Glomerular endothelial cell (primary cell): ENCODE measurements around the gene SOX2. TPM values are rescaled to one million over a fixed set of nuclear protein-coding genes. Genes with fewer than 3 reads are reported as not detected.

Experiments used
- DNase-seq: peaks from one replicate; pipeline ENCODE4 v3.0.0-alpha.2; 2011; ENCODE audit warnings: low read depth, low spot score; ENCODE audit errors: extremely low read depth
- total RNA-seq: library from RNA; depleted of rRNA; stranded (reverse); fragments of >200 nt; gene quantifications from 2 replicates; pipeline ENCODE4 v1.2.3, GENCODE V29; 2015

SOX2 gene
- total RNA-seq, 1 donor from 2014 or later: not detected

- DNase-seq: no peak
These were observed 10.4 kb downstream of the SOX2 start for GRCh38 chr3:181722156-181722555.

- no peak for DNase-seq
These were observed 11.2 kb downstream of the SOX2 start for GRCh38 chr3:181722766-181723425.

- DNase-seq: no peak
These were observed 12.0 kb downstream of the SOX2 start for GRCh38 chr3:181723625-181724191.

GRCh38 chr3:181724192-181724965 is 12.7 kb downstream of the SOX2 start:
- no peak for DNase-seq

- DNase-seq: no peak
These were observed 13.5 kb downstream of the SOX2 start for GRCh38 chr3:181725131-181725731.

GRCh38 chr3:181725830-181726229 is 14.1 kb downstream of the SOX2 start:
- DNase-seq: no peak

- DNase-seq: no peak
These were observed 14.9 kb downstream of the SOX2 start for GRCh38 chr3:181726351-181727330.

GRCh38 chr3:181727341-181728032 is 15.8 kb downstream of the SOX2 start:
- no peak for DNase-seq

- no peak for DNase-seq
These were observed 17.0 kb downstream of the SOX2 start for GRCh38 chr3:181728470-181729340.

GRCh38 chr3:181729341-181729869 is 17.7 kb downstream of the SOX2 start:
- no peak for DNase-seq

- DNase-seq: no peak
These were observed 18.6 kb downstream of the SOX2 start for GRCh38 chr3:181730316-181730715.

- no peak for DNase-seq
These were observed 19.2 kb downstream of the SOX2 start for GRCh38 chr3:181730934-181731333.

- no peak for DNase-seq
These were observed 24.2 kb downstream of the SOX2 start for GRCh38 chr3:181735911-181736310.

GRCh38 chr3:181738551-181738950 is 26.8 kb downstream of the SOX2 start:
- no peak for DNase-seq

GRCh38 chr3:181739628-181740027 is 27.9 kb downstream of the SOX2 start:
- no peak for DNase-seq

- no peak for DNase-seq
These were observed 29.7 kb downstream of the SOX2 start for GRCh38 chr3:181741417-181741816.

GRCh38 chr3:181752202-181752671 is 40.5 kb downstream of the SOX2 start:
- no peak for DNase-seq

GRCh38 chr3:181753391-181753790 is 41.7 kb downstream of the SOX2 start:
- DNase-seq: no peak
